Liver (tissue), 9 donors: ENCODE results near the gene KIRREL1. TPM values are rescaled to one million over a fixed set of nuclear protein-coding genes. Genes with fewer than 3 reads are reported as not detected.

ENCODE experiments used
- DNase-seq: peaks from one replicate; pipeline ENCODE4 v3.0.0-alpha.2; 2017; ENCODE audit warnings: low spot score
- H3K27ac ChIP-seq, 2 donors: one replicate each; pipeline ENCODE4 v1.7.0; 2013; ENCODE audit warnings: inconsistent platforms in 2 of 2, low read length in 2 of 2, control low read depth in 1 of 2, low read depth in 1 of 2, mild to moderate bottlenecking in 1 of 2
- H3K27me3 ChIP-seq, 4 donors: one replicate each; pipeline versions ENCODE4 v1.6.1 to v1.7.0; 2013; ENCODE audit warnings: low read length in 3 of 4, inconsistent platforms in 1 of 4, mild to moderate bottlenecking in 1 of 4, moderate library complexity in 1 of 4; ENCODE audit not compliant: control insufficient read depth in 4 of 4, insufficient read depth in 4 of 4
- H3K36me3 ChIP-seq, 4 donors: one replicate each; pipeline versions ENCODE4 v1.6.1 to v1.7.0; 2013; ENCODE audit warnings: low read length in 3 of 4, mild to moderate bottlenecking in 3 of 4, low read depth in 1 of 4, moderate library complexity in 1 of 4; ENCODE audit not compliant: control insufficient read depth in 4 of 4, insufficient read depth in 3 of 4
- H3K4me1 ChIP-seq, 4 donors: one replicate each; pipeline versions ENCODE4 v1.6.1 to v1.7.0; 2013; ENCODE audit warnings: low read length in 3 of 4, mild to moderate bottlenecking in 3 of 4, moderate library complexity in 1 of 4; ENCODE audit not compliant: control insufficient read depth in 4 of 4, insufficient read depth in 4 of 4
- H3K4me3 ChIP-seq, 3 donors: one replicate each; pipeline versions ENCODE4 v1.6.1 to v1.7.0; 2013; ENCODE audit warnings: low read length in 3 of 3, control low read depth in 1 of 3, low read depth in 1 of 3, mild to moderate bottlenecking in 1 of 3
- H3K9ac ChIP-seq, 2 donors: one replicate each; pipeline ENCODE4 v1.7.0; 2013; ENCODE audit warnings: low read length in 2 of 2, mild to moderate bottlenecking in 2 of 2, moderate library complexity in 2 of 2, control low read depth in 1 of 2, low read depth in 1 of 2
- H3K9me3 ChIP-seq, 4 donors: one replicate each; pipeline versions ENCODE4 v1.6.1 to v1.7.0; 2013; ENCODE audit warnings: low read length in 3 of 4; ENCODE audit not compliant: control insufficient read depth in 4 of 4
- FOXA1 ChIP-seq: IDR thresholded peaks from 2 replicates; pipeline ENCODE4 v1.6.1; 2016; ENCODE audit warnings: antibody characterized with exemption
- HNF4A ChIP-seq, 2 donors: conservative IDR thresholded peaks; 2 replicates each; pipeline ENCODE4 v1.6.1; 2016; ENCODE audit warnings: antibody characterized with exemption in 2 of 2, mild to moderate bottlenecking in 2 of 2
- HNF4G ChIP-seq: IDR thresholded peaks from 2 replicates; pipeline ENCODE4 v1.6.1; 2016; ENCODE audit warnings: antibody characterized with exemption
- JUND ChIP-seq, 2 donors: IDR thresholded peaks; 2 replicates each; pipeline ENCODE4 v1.6.1; 2016; ENCODE audit warnings: antibody characterized with exemption in 2 of 2
- NR2F2 ChIP-seq: IDR thresholded peaks from 2 replicates; pipeline ENCODE4 v1.6.1; 2016; ENCODE audit warnings: antibody characterized with exemption
- RAD21 ChIP-seq, 2 donors: IDR thresholded peaks; 2 replicates each; pipeline ENCODE4 v1.6.1; 2016; ENCODE audit warnings: antibody characterized with exemption in 2 of 2, mild to moderate bottlenecking in 2 of 2
- TAF1 ChIP-seq: conservative IDR thresholded peaks from 2 replicates; pipeline ENCODE4 v1.6.1; 2016; ENCODE audit warnings: antibody characterized with exemption, mild to moderate bottlenecking
- WGBS: extraction: QIAGEN DNeasy Blood & Tissue Kit; methylation state at CpG from one replicate; pipeline ENCODE4 v1.1.7; 2013; 5-methylcytosine and 5-hydroxymethylcytosine counted together
- polyA plus RNA-seq, 2 donors: library from polyadenylated mRNA; stranded (reverse) in 1 of 2; unstranded in 1 of 2; fragments of 200-250 nt in 1 of 2; fragments of >200 nt in 1 of 2; fragmentation: Nextera tagmentation in 1 of 2; extraction: Ambion mirVana in 1 of 2; gene quantifications; one replicate each; pipeline versions ENCODE4 v1.2.1 to v1.2.3, GENCODE V29; 2013 to 2015
- total RNA-seq, 2 donors: library from RNA; depleted of rRNA; stranded (reverse); fragments of >200 nt; gene quantifications; one replicate each; pipeline ENCODE4 v1.2.3, GENCODE V29; 2014
- TF ChIP-seq, protein P1 (sequence below): IDR thresholded peaks from 2 replicates; pipeline ENCODE4 v1.6.1; 2016; ENCODE audit warnings: antibody characterized with exemption, mild to moderate bottlenecking
- TF ChIP-seq, protein P2 (sequence below): IDR thresholded peaks from 2 replicates; pipeline ENCODE4 v1.6.1; 2016; ENCODE audit warnings: antibody characterized with exemption
- TF ChIP-seq, protein P3 (sequence below): fragments of 150-350 bp; IDR thresholded peaks from 2 replicates; pipeline ENCODE4 v1.5.1; 2017; ENCODE audit warnings: improper control_type of control experiment, low read depth, low read length; ENCODE audit not compliant: missing input control
- TF ChIP-seq, protein P4 (sequence below): IDR thresholded peaks from 2 replicates; pipeline ENCODE4 v1.6.1; 2016; ENCODE audit warnings: antibody characterized with exemption
- donor health status: healthy.
- donor health status: healthy.
- donor health status: healthy.
- donor health status: healthy.
- donor health status: healthy.

KIRREL1 gene
- total and polyA plus RNA-seq, 4 donors = 0.82 to 6.0 (median 3.1) TPM

DNA sequence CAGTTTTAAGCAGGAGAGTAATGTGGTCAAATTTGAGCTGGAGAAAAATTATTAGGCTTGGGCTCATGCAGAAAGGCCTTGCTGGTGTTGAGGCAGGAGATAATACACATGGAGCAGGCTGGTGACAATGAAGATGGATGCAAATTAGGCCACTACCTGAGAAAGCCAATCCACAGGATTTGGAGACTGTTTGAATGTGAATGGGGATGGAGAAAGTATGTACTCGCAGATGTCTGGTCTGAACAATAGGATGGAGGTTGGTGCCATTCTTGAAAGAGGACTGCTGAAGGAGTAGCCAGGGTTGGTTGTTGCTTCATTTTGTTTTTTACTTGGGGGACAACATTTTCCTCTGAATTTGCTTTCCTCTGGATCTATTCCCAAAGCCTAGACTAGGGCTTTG, 8.0 kb upstream of the KIRREL1 start:
- no peak overlapping the region for H3K27ac ChIP-seq
- no peak for DNase-seq
- no peak overlapping the region for H3K9ac ChIP-seq
- no peaks in the 10 kb centered on the region for H3K36me3 ChIP-seq
- H3K4me3 ChIP-seq = no peak overlapping the region
- H3K9me3 ChIP-seq = no peaks in the 10 kb centered on the region
- H3K27me3 ChIP-seq = peaks cover 0 to 5% (median 1%) of the 10 kb centered on the region in 4 donors
- WGBS = 83% methylated on average over 1 of the region's 1 CpG
- TF ChIP-seq FOXA1 (no peak), HNF4A (conservative IDR thresholded peaks at IDR 0.05) (no peak), TAF1 (no peak), NR2F2 (no peak), HNF4G (no peak)
- TF ChIP-seq, protein P1, sequence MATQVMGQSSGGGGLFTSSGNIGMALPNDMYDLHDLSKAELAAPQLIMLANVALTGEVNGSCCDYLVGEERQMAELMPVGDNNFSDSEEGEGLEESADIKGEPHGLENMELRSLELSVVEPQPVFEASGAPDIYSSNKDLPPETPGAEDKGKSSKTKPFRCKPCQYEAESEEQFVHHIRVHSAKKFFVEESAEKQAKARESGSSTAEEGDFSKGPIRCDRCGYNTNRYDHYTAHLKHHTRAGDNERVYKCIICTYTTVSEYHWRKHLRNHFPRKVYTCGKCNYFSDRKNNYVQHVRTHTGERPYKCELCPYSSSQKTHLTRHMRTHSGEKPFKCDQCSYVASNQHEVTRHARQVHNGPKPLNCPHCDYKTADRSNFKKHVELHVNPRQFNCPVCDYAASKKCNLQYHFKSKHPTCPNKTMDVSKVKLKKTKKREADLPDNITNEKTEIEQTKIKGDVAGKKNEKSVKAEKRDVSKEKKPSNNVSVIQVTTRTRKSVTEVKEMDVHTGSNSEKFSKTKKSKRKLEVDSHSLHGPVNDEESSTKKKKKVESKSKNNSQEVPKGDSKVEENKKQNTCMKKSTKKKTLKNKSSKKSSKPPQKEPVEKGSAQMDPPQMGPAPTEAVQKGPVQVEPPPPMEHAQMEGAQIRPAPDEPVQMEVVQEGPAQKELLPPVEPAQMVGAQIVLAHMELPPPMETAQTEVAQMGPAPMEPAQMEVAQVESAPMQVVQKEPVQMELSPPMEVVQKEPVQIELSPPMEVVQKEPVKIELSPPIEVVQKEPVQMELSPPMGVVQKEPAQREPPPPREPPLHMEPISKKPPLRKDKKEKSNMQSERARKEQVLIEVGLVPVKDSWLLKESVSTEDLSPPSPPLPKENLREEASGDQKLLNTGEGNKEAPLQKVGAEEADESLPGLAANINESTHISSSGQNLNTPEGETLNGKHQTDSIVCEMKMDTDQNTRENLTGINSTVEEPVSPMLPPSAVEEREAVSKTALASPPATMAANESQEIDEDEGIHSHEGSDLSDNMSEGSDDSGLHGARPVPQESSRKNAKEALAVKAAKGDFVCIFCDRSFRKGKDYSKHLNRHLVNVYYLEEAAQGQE = no peak
- TF ChIP-seq, protein P2, sequence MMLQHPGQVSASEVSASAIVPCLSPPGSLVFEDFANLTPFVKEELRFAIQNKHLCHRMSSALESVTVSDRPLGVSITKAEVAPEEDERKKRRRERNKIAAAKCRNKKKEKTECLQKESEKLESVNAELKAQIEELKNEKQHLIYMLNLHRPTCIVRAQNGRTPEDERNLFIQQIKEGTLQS = no peak
- no peaks in the 10 kb centered on the region for H3K4me1 ChIP-seq

DNA sequence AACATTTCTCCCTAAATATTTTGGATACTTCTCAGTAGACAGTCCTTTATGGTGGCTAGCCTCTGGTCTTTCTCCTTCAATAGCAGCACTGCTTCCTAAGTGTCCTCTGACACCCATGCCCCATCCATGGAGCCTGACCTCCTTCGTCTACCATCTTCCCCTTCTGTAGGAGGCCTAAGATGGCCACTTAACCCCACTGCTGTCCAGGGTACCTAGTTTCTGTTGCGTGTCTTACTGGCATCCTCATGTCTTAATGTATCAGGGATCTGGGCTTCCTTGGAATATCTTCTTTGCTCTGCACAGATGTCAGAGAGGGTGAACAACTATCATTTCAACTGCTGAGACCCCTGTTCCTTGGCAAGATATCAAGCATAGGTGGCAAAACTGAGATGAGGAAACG, 5.4 kb upstream of the KIRREL1 start:
- DNase-seq = no peak

DNA sequence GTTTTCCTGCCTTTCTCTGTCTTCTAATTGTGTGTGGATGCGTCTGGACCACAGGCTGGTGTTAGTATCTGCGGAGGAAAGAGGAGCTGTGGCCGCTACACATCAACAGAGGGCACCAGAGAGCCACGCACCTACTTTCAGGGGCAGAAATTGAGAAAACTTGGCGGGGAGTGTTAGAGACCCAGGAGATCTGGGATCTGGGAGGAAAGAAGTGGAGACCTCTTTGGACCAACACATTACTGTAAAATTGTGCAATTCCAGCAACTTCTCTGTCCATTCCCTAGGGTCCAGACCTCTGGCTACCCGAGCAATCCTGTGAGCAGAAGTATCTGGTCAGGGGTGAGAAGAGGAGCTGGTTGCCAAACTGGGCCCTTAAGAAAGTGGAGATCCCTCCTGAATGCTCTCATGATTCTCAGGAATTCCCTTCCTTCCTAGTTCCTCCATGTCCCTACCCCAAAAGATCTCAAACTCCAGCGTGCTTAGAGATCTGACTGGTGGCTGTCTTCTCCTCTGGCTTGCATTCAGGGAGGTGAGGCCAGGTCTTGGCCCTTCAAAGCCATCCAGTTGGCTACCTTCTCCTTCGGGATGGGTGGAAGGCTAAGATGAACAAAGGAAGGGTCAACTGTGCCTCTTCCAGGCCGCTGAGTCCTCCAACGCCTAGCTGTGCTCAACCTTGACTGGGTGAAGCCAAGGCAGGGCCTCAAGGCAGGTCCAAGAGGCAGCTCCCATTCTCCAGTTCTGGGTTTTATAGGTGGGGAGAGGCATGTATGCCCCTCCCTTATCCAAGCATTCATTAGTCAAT, 1.2 kb upstream of the KIRREL1 start:
- no peaks in the 10 kb centered on the region for H3K36me3 ChIP-seq
- peak overlapping the region in 1 of 2 donors; percentile 57 for H3K27ac ChIP-seq
- H3K27me3 ChIP-seq = peaks cover 0 to 8% (median 3%) of the 10 kb centered on the region in 4 donors
- H3K9me3 ChIP-seq = no peaks in the 10 kb centered on the region
- TF ChIP-seq JUND (IDR thresholded peaks at IDR 0.05) (no peak), RAD21 (IDR thresholded peaks at IDR 0.05) (peak; percentile 89 to 90)
- TF ChIP-seq, protein P3, sequence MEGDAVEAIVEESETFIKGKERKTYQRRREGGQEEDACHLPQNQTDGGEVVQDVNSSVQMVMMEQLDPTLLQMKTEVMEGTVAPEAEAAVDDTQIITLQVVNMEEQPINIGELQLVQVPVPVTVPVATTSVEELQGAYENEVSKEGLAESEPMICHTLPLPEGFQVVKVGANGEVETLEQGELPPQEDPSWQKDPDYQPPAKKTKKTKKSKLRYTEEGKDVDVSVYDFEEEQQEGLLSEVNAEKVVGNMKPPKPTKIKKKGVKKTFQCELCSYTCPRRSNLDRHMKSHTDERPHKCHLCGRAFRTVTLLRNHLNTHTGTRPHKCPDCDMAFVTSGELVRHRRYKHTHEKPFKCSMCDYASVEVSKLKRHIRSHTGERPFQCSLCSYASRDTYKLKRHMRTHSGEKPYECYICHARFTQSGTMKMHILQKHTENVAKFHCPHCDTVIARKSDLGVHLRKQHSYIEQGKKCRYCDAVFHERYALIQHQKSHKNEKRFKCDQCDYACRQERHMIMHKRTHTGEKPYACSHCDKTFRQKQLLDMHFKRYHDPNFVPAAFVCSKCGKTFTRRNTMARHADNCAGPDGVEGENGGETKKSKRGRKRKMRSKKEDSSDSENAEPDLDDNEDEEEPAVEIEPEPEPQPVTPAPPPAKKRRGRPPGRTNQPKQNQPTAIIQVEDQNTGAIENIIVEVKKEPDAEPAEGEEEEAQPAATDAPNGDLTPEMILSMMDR = peak; percentile 90
- WGBS = 37% methylated on average over 10 of the region's 10 CpGs
- no peak overlapping the region for H3K9ac ChIP-seq
- H3K4me1 ChIP-seq = peaks cover 0 to 8% (median 4%) of the 10 kb centered on the region in 4 donors
- no peak overlapping the region for H3K4me3 ChIP-seq
- peak; percentile 65 for DNase-seq

More for the DNA sequence above, 5.4 kb upstream of the KIRREL1 start:
- Histone ChIP-seq H3K27ac (no peak overlapping the region), H3K27me3 (peaks cover 0 to 8% (median 3%) of the 10 kb centered on the region in 4 donors), H3K9me3 (no peaks in the 10 kb centered on the region), H3K9ac (no peak overlapping the region), H3K36me3 (no peaks in the 10 kb centered on the region), H3K4me1 (peaks cover 0 to 2% (median under 1%) of the 10 kb centered on the region in 4 donors), H3K4me3 (no peak overlapping the region)
- 67% methylated on average over 3 of the region's 3 CpGs for WGBS
- TF ChIP-seq, protein P4, sequence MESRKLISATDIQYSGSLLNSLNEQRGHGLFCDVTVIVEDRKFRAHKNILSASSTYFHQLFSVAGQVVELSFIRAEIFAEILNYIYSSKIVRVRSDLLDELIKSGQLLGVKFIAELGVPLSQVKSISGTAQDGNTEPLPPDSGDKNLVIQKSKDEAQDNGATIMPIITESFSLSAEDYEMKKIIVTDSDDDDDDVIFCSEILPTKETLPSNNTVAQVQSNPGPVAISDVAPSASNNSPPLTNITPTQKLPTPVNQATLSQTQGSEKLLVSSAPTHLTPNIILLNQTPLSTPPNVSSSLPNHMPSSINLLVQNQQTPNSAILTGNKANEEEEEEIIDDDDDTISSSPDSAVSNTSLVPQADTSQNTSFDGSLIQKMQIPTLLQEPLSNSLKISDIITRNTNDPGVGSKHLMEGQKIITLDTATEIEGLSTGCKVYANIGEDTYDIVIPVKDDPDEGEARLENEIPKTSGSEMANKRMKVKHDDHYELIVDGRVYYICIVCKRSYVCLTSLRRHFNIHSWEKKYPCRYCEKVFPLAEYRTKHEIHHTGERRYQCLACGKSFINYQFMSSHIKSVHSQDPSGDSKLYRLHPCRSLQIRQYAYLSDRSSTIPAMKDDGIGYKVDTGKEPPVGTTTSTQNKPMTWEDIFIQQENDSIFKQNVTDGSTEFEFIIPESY = no peak
- TF ChIP-seq HNF4G (no peak), JUND (IDR thresholded peaks at IDR 0.05) (no peak)
